Measurements from ENCODE around the gene LAMP5. TPM values are rescaled to one million over a fixed set of nuclear protein-coding genes. Genes with fewer than 3 reads are reported as not detected.

The LAMP5 gene
- total RNA-seq, 1 experiment from 2014 or later, result not detected

DNA sequence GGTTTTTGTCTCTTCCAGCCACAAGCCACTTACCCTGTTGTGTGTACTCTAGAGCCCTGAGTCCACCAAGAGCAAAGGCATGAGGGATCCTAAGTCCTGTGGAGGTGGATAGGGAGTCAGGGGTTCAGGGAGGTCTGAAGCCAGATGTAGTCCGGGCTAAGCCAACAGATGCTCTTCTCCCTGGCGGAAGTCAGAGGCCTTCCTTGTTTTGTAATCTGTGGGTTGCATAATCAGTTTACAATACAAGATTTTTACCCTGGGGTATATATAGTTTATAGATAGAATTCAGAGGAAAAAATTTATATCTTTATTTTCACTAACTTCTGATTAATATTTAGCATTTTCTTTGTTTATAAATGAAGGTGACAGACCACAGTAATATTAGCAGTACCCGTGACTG is 9.2 kb downstream of the LAMP5 start:
- H3K4me1 ChIP-seq (ENCODE audit: insufficient read depth, low read length), result no peaks in the 10 kb centered on the region
- H3K9ac ChIP-seq (ENCODE audit: low read length), result no peak overlapping the region
- H3K9me2 ChIP-seq (replicated peaks; ENCODE audit: low read length), result no peaks in the 10 kb centered on the region
- H3K4me3 ChIP-seq (ENCODE audit: low read length), result no peak overlapping the region
- no peak overlapping the region for H2AFZ ChIP-seq (ENCODE audit: low read length)
- H3F3A ChIP-seq (ENCODE audit: low read length, unreplicated experiment), result no peaks in the 10 kb centered on the region
- H4K20me1 ChIP-seq (ENCODE audit: low read length), result no peaks in the 10 kb centered on the region
- no peak overlapping the region for H3K4me2 ChIP-seq (ENCODE audit: low read length)
- H3K27me3 ChIP-seq (ENCODE audit: low read length), result no peaks in the 10 kb centered on the region
- no TSS peak for BruUV-seq (replicated peaks)
- no peaks in the 10 kb centered on the region for H3K9me3 ChIP-seq (ENCODE audit: low read length)
- ATAC-seq (no peak), DNase-seq (no peak)
- CTCF ChIA-PET, result no interaction called here
- no peaks in the 10 kb centered on the region for H3K36me3 ChIP-seq (ENCODE audit: low read depth, low read length)
- no peaks in the 10 kb centered on the region for H3K79me2 ChIP-seq (ENCODE audit: low read length)
- no peak for TF ChIP-seq EZH2phosphoT487 (IDR thresholded peaks at IDR 0.05; ENCODE audit: borderline replicate concordance, low read length)
- TF ChIP-seq EZH2 (IDR thresholded peaks at IDR 0.05; ENCODE audit: low read length, unreplicated experiment), result no peak
- TF ChIP-seq, protein P1, sequence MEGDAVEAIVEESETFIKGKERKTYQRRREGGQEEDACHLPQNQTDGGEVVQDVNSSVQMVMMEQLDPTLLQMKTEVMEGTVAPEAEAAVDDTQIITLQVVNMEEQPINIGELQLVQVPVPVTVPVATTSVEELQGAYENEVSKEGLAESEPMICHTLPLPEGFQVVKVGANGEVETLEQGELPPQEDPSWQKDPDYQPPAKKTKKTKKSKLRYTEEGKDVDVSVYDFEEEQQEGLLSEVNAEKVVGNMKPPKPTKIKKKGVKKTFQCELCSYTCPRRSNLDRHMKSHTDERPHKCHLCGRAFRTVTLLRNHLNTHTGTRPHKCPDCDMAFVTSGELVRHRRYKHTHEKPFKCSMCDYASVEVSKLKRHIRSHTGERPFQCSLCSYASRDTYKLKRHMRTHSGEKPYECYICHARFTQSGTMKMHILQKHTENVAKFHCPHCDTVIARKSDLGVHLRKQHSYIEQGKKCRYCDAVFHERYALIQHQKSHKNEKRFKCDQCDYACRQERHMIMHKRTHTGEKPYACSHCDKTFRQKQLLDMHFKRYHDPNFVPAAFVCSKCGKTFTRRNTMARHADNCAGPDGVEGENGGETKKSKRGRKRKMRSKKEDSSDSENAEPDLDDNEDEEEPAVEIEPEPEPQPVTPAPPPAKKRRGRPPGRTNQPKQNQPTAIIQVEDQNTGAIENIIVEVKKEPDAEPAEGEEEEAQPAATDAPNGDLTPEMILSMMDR (conservative IDR thresholded peaks at IDR 0.05; ENCODE audit: low read depth, low read length), result no peak
- no peak overlapping the region for H3K27ac ChIP-seq (ENCODE audit: low read length)
- intact Hi-C loops (cut with micrococcal nuclease), result no loop called here
- POLR2A ChIA-PET (ENCODE audit: unreplicated experiment), result no interaction called here

DNA sequence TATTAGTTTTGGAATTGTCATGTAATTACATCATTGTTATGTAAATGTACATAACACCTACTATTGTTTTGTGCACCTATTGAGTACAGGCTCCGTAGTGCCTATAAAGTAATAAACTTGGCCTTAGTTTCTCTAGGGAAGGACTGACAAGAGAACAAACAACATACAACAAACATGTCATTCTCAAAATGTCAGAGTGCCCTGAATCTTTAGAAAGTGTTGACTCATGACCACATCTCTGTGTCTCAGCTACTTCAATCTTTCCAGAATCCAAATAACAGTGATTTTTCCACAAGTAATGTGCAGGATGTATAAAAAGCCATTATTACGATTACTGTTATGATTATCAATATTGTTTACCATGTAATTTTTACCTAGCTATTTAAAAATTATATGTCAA is 17.2 kb downstream of the LAMP5 start:
- Histone ChIP-seq H3F3A (ENCODE audit: low read length, unreplicated experiment) (no peaks in the 10 kb centered on the region), H3K79me2 (ENCODE audit: low read length) (no peaks in the 10 kb centered on the region), H3K4me1 (ENCODE audit: insufficient read depth, low read length) (peaks cover 9% of the 10 kb centered on the region; the same call in 1 of the 2 replicates), H3K4me2 (ENCODE audit: low read length) (no peak overlapping the region), H3K9ac (ENCODE audit: low read length) (no peak overlapping the region), H3K27ac (ENCODE audit: low read length) (no peak overlapping the region), H3K9me3 (ENCODE audit: low read length) (no peaks in the 10 kb centered on the region), H3K4me3 (ENCODE audit: low read length) (no peak overlapping the region), H4K20me1 (ENCODE audit: low read length) (no peaks in the 10 kb centered on the region), H3K9me2 (replicated peaks; ENCODE audit: low read length) (no peaks in the 10 kb centered on the region), H2AFZ (ENCODE audit: low read length) (no peak overlapping the region), H3K36me3 (ENCODE audit: low read depth, low read length) (no peaks in the 10 kb centered on the region), H3K27me3 (ENCODE audit: low read length) (no peaks in the 10 kb centered on the region)
- TF ChIP-seq EZH2 (IDR thresholded peaks at IDR 0.05; ENCODE audit: low read length, unreplicated experiment), result no peak
- TF ChIP-seq, protein P1 (conservative IDR thresholded peaks at IDR 0.05; ENCODE audit: low read depth, low read length), result no peak
- no peak for TF ChIP-seq EZH2phosphoT487 (IDR thresholded peaks at IDR 0.05; ENCODE audit: borderline replicate concordance, low read length)
- POLR2A ChIA-PET (ENCODE audit: unreplicated experiment), result no interaction called here
- CTCF ChIA-PET, result no interaction called here
- DNase-seq (no peak), ATAC-seq (peak; percentile 18; the same call in 1 of the 2 replicates)
- intact Hi-C loops (cut with micrococcal nuclease), result no loop called here
- no TSS peak for BruUV-seq (replicated peaks)

DNA sequence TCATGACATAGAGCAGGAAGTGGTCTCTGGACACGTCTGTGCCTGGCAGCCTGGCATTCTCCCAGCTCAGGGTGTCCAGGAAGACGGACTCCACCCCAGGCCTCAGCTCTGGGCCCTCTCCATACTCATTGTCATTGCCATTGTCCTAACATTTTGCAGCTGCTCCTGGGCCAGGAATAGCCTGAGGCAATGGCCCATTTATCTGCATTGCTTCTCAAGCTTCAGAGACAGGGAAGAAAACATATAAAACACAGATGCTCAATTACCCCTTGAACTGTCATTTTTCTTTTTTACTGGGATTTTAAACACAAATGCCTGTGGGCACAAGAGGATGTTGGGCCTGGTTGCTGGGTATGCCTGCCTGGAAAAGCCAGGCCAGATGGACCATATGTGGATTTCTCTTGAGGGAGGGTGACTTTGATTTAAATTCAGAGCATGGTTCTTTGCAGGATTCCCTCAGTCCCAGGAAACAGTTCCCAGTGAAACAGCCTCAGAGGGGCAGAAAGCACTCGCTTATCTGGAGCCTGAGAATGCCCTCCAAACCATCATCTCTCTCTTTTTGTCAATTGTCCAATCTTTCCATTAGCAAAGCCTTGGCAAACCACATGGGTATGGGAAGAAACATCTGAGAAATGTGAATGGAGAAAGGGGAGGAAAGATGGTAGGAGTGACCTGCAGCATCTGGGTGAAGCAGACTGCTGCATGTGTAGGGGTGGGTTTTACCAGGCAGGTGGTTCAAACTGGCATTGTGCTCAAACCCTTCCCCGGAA is 17.9 kb downstream of the LAMP5 start:
- Histone ChIP-seq H3K27me3 (ENCODE audit: low read length) (no peaks in the 10 kb centered on the region), H3K4me2 (ENCODE audit: low read length) (no peak overlapping the region), H3K9me2 (replicated peaks; ENCODE audit: low read length) (no peaks in the 10 kb centered on the region), H4K20me1 (ENCODE audit: low read length) (no peaks in the 10 kb centered on the region), H3K27ac (ENCODE audit: low read length) (no peak overlapping the region), H3K4me1 (ENCODE audit: insufficient read depth, low read length) (peaks cover 9% of the 10 kb centered on the region; the same call in 1 of the 2 replicates), H3K9ac (ENCODE audit: low read length) (no peak overlapping the region), H3F3A (ENCODE audit: low read length, unreplicated experiment) (no peaks in the 10 kb centered on the region), H2AFZ (ENCODE audit: low read length) (no peak overlapping the region), H3K9me3 (ENCODE audit: low read length) (no peaks in the 10 kb centered on the region), H3K36me3 (ENCODE audit: low read depth, low read length) (no peaks in the 10 kb centered on the region), H3K79me2 (ENCODE audit: low read length) (no peaks in the 10 kb centered on the region), H3K4me3 (ENCODE audit: low read length) (no peak overlapping the region)
- no TSS peak for BruUV-seq (replicated peaks)
- intact Hi-C loops (cut with micrococcal nuclease), result no loop called here
- peak; percentile 22 for DNase-seq
- ChIA-PET CTCF (no interaction called here), POLR2A (ENCODE audit: unreplicated experiment) (no interaction called here)
- ATAC-seq, result peak; percentile 15; the same call in 1 of the 2 replicates
- TF ChIP-seq EZH2phosphoT487 (IDR thresholded peaks at IDR 0.05; ENCODE audit: borderline replicate concordance, low read length), result no peak
- TF ChIP-seq, protein P1 (conservative IDR thresholded peaks at IDR 0.05; ENCODE audit: low read depth, low read length), result no peak
- no peak for TF ChIP-seq EZH2 (IDR thresholded peaks at IDR 0.05; ENCODE audit: low read length, unreplicated experiment)

All from PC-3 (cell line).